ENCODE measurements around the gene PAK4. TPM values are rescaled to one million over a fixed set of nuclear protein-coding genes. Genes with fewer than 3 reads are reported as not detected.

Gene PAK4
- total and polyA plus RNA-seq, 2 of the 8 experiments (the other 6 are each of a cell fraction or from before 2014, with no cell fraction given): 50.7 to 64.4 TPM

DNA sequence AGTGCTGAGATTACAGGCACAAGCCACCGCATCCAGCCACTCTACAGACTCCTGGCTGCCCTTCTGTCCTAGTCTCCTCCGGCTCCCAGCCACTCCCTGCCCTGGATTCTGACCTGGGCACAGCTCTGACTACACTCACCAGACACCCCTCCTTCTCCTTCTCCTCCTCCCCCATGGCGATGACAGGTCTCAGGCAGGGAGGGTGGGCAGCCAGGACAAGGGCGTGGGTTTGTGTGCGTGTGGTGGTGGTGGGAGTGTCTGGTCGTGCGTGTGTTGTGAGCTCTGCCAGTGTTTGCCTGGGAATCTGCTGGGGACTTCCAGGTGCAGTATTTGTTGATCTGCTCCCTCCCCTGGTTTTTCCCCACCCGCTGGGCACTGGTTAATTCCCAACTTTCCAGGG is 68.2 kb downstream of the PAK4 start (continued):
- TF ChIP-seq SUZ12 (IDR thresholded peaks at IDR 0.05; ENCODE audit: low read length): no peak
- TF ChIP-seq SIX5 (IDR thresholded peaks at IDR 0.05; ENCODE audit: low read depth, low read length): no peak
- TF ChIP-seq, protein P1, sequence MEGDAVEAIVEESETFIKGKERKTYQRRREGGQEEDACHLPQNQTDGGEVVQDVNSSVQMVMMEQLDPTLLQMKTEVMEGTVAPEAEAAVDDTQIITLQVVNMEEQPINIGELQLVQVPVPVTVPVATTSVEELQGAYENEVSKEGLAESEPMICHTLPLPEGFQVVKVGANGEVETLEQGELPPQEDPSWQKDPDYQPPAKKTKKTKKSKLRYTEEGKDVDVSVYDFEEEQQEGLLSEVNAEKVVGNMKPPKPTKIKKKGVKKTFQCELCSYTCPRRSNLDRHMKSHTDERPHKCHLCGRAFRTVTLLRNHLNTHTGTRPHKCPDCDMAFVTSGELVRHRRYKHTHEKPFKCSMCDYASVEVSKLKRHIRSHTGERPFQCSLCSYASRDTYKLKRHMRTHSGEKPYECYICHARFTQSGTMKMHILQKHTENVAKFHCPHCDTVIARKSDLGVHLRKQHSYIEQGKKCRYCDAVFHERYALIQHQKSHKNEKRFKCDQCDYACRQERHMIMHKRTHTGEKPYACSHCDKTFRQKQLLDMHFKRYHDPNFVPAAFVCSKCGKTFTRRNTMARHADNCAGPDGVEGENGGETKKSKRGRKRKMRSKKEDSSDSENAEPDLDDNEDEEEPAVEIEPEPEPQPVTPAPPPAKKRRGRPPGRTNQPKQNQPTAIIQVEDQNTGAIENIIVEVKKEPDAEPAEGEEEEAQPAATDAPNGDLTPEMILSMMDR (IDR thresholded peaks at IDR 0.05; ENCODE audit: control extremely low read depth in 1 of 3, insufficient read depth in 1 of 3, low read depth in 1 of 3, low read length in 3 of 3): no peak
- no peak for TF ChIP-seq POLR2AphosphoS5 (IDR thresholded peaks at IDR 0.05; ENCODE audit: low read depth, low read length)
- TF ChIP-seq CHD1 (IDR thresholded peaks at IDR 0.05; ENCODE audit: low read depth, low read length): no peak
- TF ChIP-seq POLR2A (IDR thresholded peaks at IDR 0.05; ENCODE audit: control extremely low read depth in 1 of 2, low read depth in 2 of 2, low read length in 2 of 2): no peak
- TF ChIP-seq RFX5 (IDR thresholded peaks at IDR 0.05; ENCODE audit: borderline replicate concordance, low read depth, low read length): no peak
- TF ChIP-seq KDM1A (IDR thresholded peaks at IDR 0.05; ENCODE audit: borderline replicate concordance, low read length): no peak
- TF ChIP-seq TAF7 (optimal IDR thresholded peaks at IDR 0.05; ENCODE audit: borderline replicate concordance, low read depth, low read length): no peak
- no peak for TF ChIP-seq ZNF274 (IDR thresholded peaks at IDR 0.05; ENCODE audit: borderline replicate concordance, extremely low read depth, low read length)
